T-cell (primary cell): ENCODE data around the gene DAP. TPM values are rescaled to one million over a fixed set of nuclear protein-coding genes. Genes with fewer than 3 reads are reported as not detected.

Experiments
- ATAC-seq, 4 experiments: fragments of 200-7000 bp in 3 of 4; fragments of 150-1000 bp in 1 of 4; cut with Tn5 transposase; replicated peaks in 1 of 4; 1 replicate in 3 of 4; 2 replicates in 1 of 4; pipeline ENCODE4 v1.10.0; 2021; ENCODE audit warnings: moderate library complexity in 3 of 4, mild to moderate bottlenecking in 2 of 4, moderate number of reproducible peaks in 1 of 4
- CTCF ChIA-PET, 2 donors: fragments of 300-600 bp; sonication (Branson Sonifier 250); formaldehyde crosslinking; loops; one replicate each; lab custom pipeline; 2022; ENCODE audit warnings: antibody characterized with exemption in 2 of 2; lab: Charles Lee
- POLR2A ChIA-PET, 2 donors: fragments of 300-600 bp; sonication (Branson Sonifier 250); formaldehyde crosslinking; loops; one replicate each; lab custom pipeline; 2022; ENCODE audit warnings: antibody characterized with exemption in 2 of 2; lab: Charles Lee
- DNase-seq, 35 experiments: peaks; one replicate each; pipeline versions ENCODE4 v3.0.0 to v3.0.0-alpha.2; 2013 to 2023
- H3K27ac ChIP-seq: one replicate; pipeline ENCODE4 v1.5.1; 2013; ENCODE audit warnings: low read length
- H3K27me3 ChIP-seq, 2 experiments: replicated peaks in 1 of 2; 1 replicate in 1 of 2; 2 replicates in 1 of 2; pipeline versions ENCODE4 v1.6.1 to v1.7.0; 2013; ENCODE audit warnings: low read length in 1 of 2, mixed read lengths in 1 of 2; ENCODE audit not compliant: control insufficient read depth in 2 of 2, insufficient read depth in 2 of 2; ENCODE audit errors: extremely low read depth in 1 of 2
- H3K36me3 ChIP-seq, 2 donors: 1 replicate in 1 of 2; 2 replicates in 1 of 2; pipeline versions ENCODE4 v1.6.1 to v1.7.0; 2013; ENCODE audit warnings: low read length in 1 of 2; ENCODE audit not compliant: control insufficient read depth in 2 of 2, insufficient read depth in 1 of 2; ENCODE audit errors: extremely low read depth in 1 of 2
- H3K4me1 ChIP-seq, 2 experiments: 1 replicate in 1 of 2; 2 replicates in 1 of 2; pipeline versions ENCODE4 v1.6.1 to v1.7.0; 2013; ENCODE audit warnings: low read length in 2 of 2, mixed read lengths in 1 of 2; ENCODE audit not compliant: insufficient read depth in 2 of 2, control insufficient read depth in 1 of 2; ENCODE audit errors: extremely low read depth in 1 of 2
- H3K4me3 ChIP-seq, 2 donors: 1 replicate in 1 of 2; 2 replicates in 1 of 2; pipeline versions ENCODE4 v1.5.1 to v1.7.0; 2013; ENCODE audit warnings: mild to moderate bottlenecking in 2 of 2, low read length in 1 of 2, moderate library complexity in 1 of 2; ENCODE audit not compliant: control insufficient read depth in 1 of 2; ENCODE audit errors: extremely low read depth in 1 of 2
- H3K9me3 ChIP-seq: 2 replicates; pipeline ENCODE4 v1.7.0; 2013
- H3K27ac Mint-ChIP-seq, 2 donors: one replicate each; pipeline ENCODE4 v1.8.0; 2020 to 2021; ENCODE audit warnings: mild to moderate bottlenecking in 2 of 2, mixed read lengths in 2 of 2
- H3K27me3 Mint-ChIP-seq, 2 donors: one replicate each; pipeline ENCODE4 v1.8.0; 2021 to 2022; ENCODE audit warnings: mixed read lengths in 2 of 2
- H3K36me3 Mint-ChIP-seq: one replicate; pipeline ENCODE4 v1.8.0; 2021; ENCODE audit warnings: mixed read lengths
- H3K4me1 Mint-ChIP-seq, 3 donors: one replicate each; pipeline ENCODE4 v1.8.0; 2020 to 2022; ENCODE audit warnings: mixed read lengths in 3 of 3, mild to moderate bottlenecking in 1 of 3
- H3K4me3 Mint-ChIP-seq, 3 donors: one replicate each; pipeline ENCODE4 v1.8.0; 2020 to 2022; ENCODE audit warnings: mild to moderate bottlenecking in 3 of 3, mixed read lengths in 3 of 3, moderate library complexity in 3 of 3
- H3K9me3 Mint-ChIP-seq, 3 donors: one replicate each; pipeline ENCODE4 v1.8.0; 2020 to 2022; ENCODE audit warnings: mixed read lengths in 3 of 3
- WGBS: methylation state at CpG from one replicate; pipeline ENCODE4 v1.1.5; 2013; ENCODE audit warnings: missing lambda C conversion rate; ENCODE audit not compliant: insufficient coverage; 5-methylcytosine and 5-hydroxymethylcytosine counted together
- total RNA-seq, 35 experiments: library from RNA in 6 of 35; stranded (reverse) in 6 of 35; fragments of 120-200 nt in 1 of 35; gene quantifications; one replicate each; pipeline versions ENCODE4 v1.2.1 to v1.2.4 and lab custom pipeline; 2013 to 2026

Gene DAP
- total RNA-seq, 5 donors from 2014 or later (not counting 1 experiment from before 2014, with no cell fraction given): 34.1 to 43.7 (median 36.3) TPM

DNA sequence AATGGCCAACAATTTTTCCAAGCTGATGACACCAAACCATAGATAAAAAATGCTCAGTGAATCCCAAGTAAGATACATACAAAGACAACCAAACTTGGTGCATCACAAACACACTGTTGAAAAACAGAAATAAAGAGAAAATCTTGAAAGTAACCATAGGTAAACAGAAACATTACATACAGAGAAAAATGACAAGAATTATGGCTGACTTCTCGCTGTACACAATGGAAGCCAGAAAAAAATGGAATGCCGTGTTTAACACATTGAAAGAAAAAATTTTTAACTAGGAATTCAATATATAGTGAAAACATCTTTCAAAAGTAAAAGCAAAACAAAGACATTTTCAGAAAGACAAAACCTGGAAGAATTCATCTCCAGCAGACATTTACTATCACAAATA, 20.6 kb downstream of the DAP start:
- ChIA-PET POLR2A (interaction anchor here in 1 of 2 donors (0.7 kb wide), 1 partner anchor 15 kb away, joined by 3 read pairs; no protein-coding TSS in a partner anchor), CTCF (interaction anchor here (0.7 to 0.8 kb wide), 2 partner anchors 15 to 448 kb away, joined by 3 read pairs; no protein-coding TSS in a partner anchor)
- H3K4me3 ChIP-seq: no peak overlapping the region
- Mint-ChIP-seq H3K36me3 (peaks cover 64% of the 10 kb centered on the region), H3K4me1 (peaks cover 9 to 28% (median 10%) of the 10 kb centered on the region in 3 donors), H3K9me3 (peaks cover 0 to 5% (median 0%) of the 10 kb centered on the region in 3 donors), H3K27ac (no peak overlapping the region), H3K27me3 (no peaks in the 10 kb centered on the region), H3K4me3 (no peak overlapping the region)
- ATAC-seq (no peak), DNase-seq (no peak)
- H3K4me1 ChIP-seq: no peaks in the 10 kb centered on the region
- no peaks in the 10 kb centered on the region for H3K9me3 ChIP-seq
- H3K27ac ChIP-seq: no peak overlapping the region
- H3K36me3 ChIP-seq: peaks cover 3 to 14% of the 10 kb centered on the region in 2 donors
- no peaks in the 10 kb centered on the region for H3K27me3 ChIP-seq
- WGBS: no CpG with 5 or more reads among the region's 2 CpGs

DNA sequence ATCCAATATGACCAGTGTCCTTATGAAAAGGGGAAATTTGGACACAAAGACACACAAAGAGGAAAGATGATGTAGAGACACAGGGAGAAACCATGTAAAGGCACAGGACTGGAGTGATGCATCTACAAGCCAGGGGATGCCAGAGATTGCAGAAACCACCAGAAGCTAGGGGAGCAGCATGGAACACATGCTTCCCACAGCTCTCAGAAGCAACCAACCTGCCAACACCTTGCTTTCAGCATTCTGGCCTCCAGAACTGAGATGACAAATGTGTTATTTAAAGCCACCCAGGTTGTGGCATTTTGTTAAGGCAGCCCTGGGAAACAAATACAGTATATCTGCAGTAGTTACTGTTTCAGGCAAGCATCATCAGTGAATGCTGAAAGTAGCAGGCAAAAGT, 23.2 kb downstream of the DAP start:
- H3K4me1 ChIP-seq: no peaks in the 10 kb centered on the region
- no peak for DNase-seq
- Mint-ChIP-seq H3K27me3 (no peaks in the 10 kb centered on the region), H3K4me1 (peaks cover 14 to 37% (median 18%) of the 10 kb centered on the region in 3 donors), H3K9me3 (peaks cover 0 to 5% (median 0%) of the 10 kb centered on the region in 3 donors), H3K36me3 (peaks cover 51% of the 10 kb centered on the region), H3K4me3 (no peak overlapping the region), H3K27ac (no peak overlapping the region)
- H3K36me3 ChIP-seq: peaks cover 0 to under 1% of the 10 kb centered on the region in 2 donors
- H3K4me3 ChIP-seq: no peak overlapping the region
- CTCF ChIA-PET: interaction anchor here (0.6 to 0.7 kb wide), 2 partner anchors 50 to 71 kb away, joined by 3 to 7 read pairs; no protein-coding TSS in a partner anchor
- ATAC-seq: no peak
- POLR2A ChIA-PET: no interaction called here
- H3K27me3 ChIP-seq: no peaks in the 10 kb centered on the region
- no peaks in the 10 kb centered on the region for H3K9me3 ChIP-seq
- H3K27ac ChIP-seq: no peak overlapping the region

DNA sequence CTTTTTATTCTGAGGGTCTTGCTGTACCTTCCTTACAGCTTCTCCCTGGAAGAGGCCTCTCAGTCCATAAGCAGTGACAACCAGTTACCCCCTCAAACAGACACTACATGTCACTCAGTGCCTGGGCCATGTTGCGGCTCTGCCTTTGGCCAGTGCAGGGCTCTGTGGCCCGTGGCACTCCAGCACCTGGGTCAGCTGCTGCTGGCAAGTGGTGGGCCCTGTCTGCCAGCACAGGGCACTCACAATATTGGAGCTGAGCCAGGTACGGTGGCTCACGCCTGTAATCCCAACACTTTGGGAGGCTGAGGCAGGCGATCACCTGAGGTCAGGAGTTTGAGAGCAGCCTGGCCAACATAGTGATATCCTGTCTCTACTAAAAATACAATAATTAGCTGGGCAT, 24.2 kb downstream of the DAP start:
- Mint-ChIP-seq H3K27ac (no peak overlapping the region), H3K36me3 (peaks cover 51% of the 10 kb centered on the region), H3K9me3 (peaks cover 0 to 5% (median 0%) of the 10 kb centered on the region in 3 donors), H3K27me3 (no peaks in the 10 kb centered on the region), H3K4me1 (peaks cover 14 to 33% (median 20%) of the 10 kb centered on the region in 3 donors), H3K4me3 (no peak overlapping the region)
- H3K4me1 ChIP-seq: no peaks in the 10 kb centered on the region
- ChIA-PET CTCF (no interaction called here), POLR2A (no interaction called here)
- WGBS: 88% methylated on average over 2 of the region's 5 CpGs
- H3K27me3 ChIP-seq: no peaks in the 10 kb centered on the region
- H3K4me3 ChIP-seq: no peak overlapping the region
- peaks cover 0 to 3% of the 10 kb centered on the region in 2 donors for H3K36me3 ChIP-seq
- DNase-seq (no peak), ATAC-seq (no peak)
- H3K9me3 ChIP-seq: no peaks in the 10 kb centered on the region
- H3K27ac ChIP-seq: no peak overlapping the region

DNA sequence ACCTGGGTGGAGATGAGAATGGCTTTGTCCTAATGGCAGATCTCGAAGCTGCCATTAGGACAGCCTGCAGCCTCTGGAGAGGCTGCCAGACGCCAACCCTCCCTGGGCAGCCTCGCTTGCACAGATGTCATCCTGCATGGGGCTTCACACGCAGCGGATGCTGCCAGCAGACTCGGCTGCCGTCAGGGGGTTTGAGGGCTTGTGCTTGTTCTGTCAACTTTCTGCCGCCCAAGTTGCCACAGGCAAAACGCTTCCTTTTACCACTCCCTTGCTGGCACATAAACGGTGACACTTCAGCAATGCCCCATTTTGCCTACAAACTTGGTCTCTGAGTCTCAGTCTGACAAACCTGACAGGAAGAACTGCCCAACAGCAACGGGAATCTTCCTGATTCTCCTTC, 24.7 kb downstream of the DAP start:
- Mint-ChIP-seq H3K27me3 (no peaks in the 10 kb centered on the region), H3K9me3 (peaks cover 0 to 3% (median 0%) of the 10 kb centered on the region in 3 donors), H3K36me3 (peaks cover 46% of the 10 kb centered on the region), H3K4me3 (no peak overlapping the region), H3K27ac (no peak overlapping the region), H3K4me1 (peaks cover 14 to 28% (median 20%) of the 10 kb centered on the region in 3 donors)
- CTCF ChIA-PET: no interaction called here
- Histone ChIP-seq H3K4me1 (no peaks in the 10 kb centered on the region), H3K36me3 (peaks cover 0 to 3% of the 10 kb centered on the region in 2 donors), H3K27me3 (no peaks in the 10 kb centered on the region), H3K27ac (no peak overlapping the region), H3K9me3 (no peaks in the 10 kb centered on the region), H3K4me3 (no peak overlapping the region)
- ATAC-seq (no peak), DNase-seq (no peak)
- WGBS: 92% methylated on average over 6 of the region's 11 CpGs
- POLR2A ChIA-PET: no interaction called here

DNA sequence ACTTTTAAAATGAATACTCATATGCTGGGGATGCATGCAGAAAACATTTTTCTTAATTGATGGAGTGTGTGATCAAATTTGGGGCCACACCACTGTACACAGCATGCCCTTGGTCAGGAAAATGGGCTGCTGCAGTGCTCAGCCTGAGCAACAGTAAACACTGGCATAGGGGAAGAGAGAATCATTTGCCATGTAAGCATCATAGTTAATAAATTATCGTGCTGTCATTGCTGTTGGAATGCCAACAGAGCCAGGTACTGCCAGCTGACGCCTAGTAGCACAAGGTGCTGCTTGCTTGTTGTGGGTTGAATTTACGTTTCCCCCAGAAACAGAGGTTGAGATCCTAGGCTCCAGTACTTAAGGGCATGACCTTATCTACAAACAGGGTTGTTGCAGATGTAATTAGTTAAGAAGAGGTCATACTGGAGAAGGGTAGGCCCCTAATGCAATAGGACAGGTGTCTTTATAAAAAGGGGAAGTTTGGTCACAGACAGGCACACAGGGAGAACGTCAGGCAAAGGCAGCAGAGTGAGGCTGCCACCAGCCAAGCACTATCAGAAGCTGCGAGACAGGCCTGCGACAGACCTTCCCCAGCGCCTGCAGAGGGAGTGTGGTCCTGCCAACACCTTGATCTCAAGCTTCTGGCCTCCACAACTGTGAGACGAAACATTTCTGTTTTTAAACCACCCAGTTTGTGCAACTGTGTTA, 25.3 kb downstream of the DAP start:
- 89% methylated on average over 4 of the region's 8 CpGs for WGBS
- ATAC-seq (peak in 2 of 4 experiments; percentile 16 to 23), DNase-seq (no peak)
- ChIA-PET POLR2A (interaction anchor here in 1 of 2 donors (0.6 kb wide), 1 partner anchor 1922 kb away, joined by 3 read pairs; no protein-coding TSS in a partner anchor), CTCF (interaction anchor here in 1 of 2 donors (0.5 kb wide), 1 partner anchor 222 kb away, joined by 4 read pairs; no protein-coding TSS in a partner anchor)
- H3K9me3 ChIP-seq: no peaks in the 10 kb centered on the region
- H3K36me3 ChIP-seq: peaks cover 0 to 3% of the 10 kb centered on the region in 2 donors
- no peaks in the 10 kb centered on the region for H3K4me1 ChIP-seq
- Mint-ChIP-seq H3K4me1 (peaks cover 14 to 27% (median 20%) of the 10 kb centered on the region in 3 donors), H3K4me3 (no peak overlapping the region), H3K36me3 (peaks cover 40% of the 10 kb centered on the region), H3K9me3 (no peaks in the 10 kb centered on the region), H3K27ac (no peak overlapping the region), H3K27me3 (no peaks in the 10 kb centered on the region)
- H3K4me3 ChIP-seq: no peak overlapping the region
- H3K27me3 ChIP-seq: no peaks in the 10 kb centered on the region
- no peak overlapping the region for H3K27ac ChIP-seq

DNA sequence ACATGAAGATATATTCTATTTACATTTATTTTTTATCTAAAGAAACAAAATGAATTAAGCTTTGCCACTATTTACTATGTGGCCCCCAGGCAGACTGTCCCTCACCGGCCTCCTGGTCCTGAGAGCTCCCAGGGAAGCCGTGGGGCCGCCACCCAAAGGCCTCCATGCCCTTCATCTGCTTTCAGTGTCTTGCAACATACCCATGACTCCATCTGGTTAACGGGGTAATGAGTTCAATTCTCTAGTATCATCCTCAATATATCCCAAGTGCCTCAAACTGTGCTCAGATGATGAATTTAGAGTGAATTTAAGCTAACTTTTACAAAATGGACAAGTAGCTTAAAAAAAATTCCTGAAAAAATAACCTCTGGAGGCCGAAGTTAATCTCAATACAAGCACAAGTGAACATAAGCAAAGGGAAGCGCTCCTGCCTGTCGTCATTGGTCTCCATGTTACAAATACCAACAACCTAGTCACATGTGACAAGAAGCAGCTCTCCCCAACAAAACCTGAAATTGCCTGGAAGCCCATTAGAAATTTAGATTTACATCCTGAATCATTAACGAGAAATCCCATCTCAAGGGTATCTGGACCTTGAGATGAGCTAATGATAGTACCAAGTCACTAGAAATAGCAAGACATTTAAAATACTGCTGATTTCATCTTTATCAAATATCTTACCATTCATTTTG, 26.1 kb downstream of the DAP start:
- CTCF ChIA-PET: interaction anchor here in 1 of 2 donors (0.5 to 0.6 kb wide), 2 partner anchors 151 to 221 kb away, joined by 3 to 4 read pairs; no protein-coding TSS in a partner anchor

More for the DNA sequence above, 26.1 kb downstream of the DAP start:
- Histone ChIP-seq H3K4me3 (no peak overlapping the region), H3K27me3 (no peaks in the 10 kb centered on the region), H3K4me1 (no peaks in the 10 kb centered on the region), H3K27ac (no peak overlapping the region), H3K36me3 (peaks cover 0 to 3% of the 10 kb centered on the region in 2 donors), H3K9me3 (no peaks in the 10 kb centered on the region)
- peaks cover 32% of the 10 kb centered on the region for H3K36me3 Mint-ChIP-seq
- H3K27me3 Mint-ChIP-seq: no peaks in the 10 kb centered on the region
- POLR2A ChIA-PET: interaction anchor here in 1 of 2 donors (0.6 kb wide), 1 partner anchor 1921 kb away, joined by 3 read pairs; no protein-coding TSS in a partner anchor
- no peaks in the 10 kb centered on the region for H3K9me3 Mint-ChIP-seq
- ATAC-seq (no peak), DNase-seq (no peak)
- 85% methylated on average over 5 of the region's 8 CpGs for WGBS
- H3K27ac Mint-ChIP-seq: no peak overlapping the region
- H3K4me1 Mint-ChIP-seq: peaks cover 14 to 27% (median 20%) of the 10 kb centered on the region in 3 donors
- H3K4me3 Mint-ChIP-seq: no peak overlapping the region
